DMS153 treated with DMSO at 0.1 percent for 48 hours (cell line): ENCODE data around the gene KLHL11.
"Not testable (repeated sequence)": the region's sequence is repeated elsewhere in the genome, so short reads cannot be mapped to it uniquely, and the experiment has no call there.

ENCODE experiments used
- DNase-seq: peaks from one replicate; lab custom pipeline; 2025; ENCODE audit not compliant: unreplicated experiment; lab: John Stamatoyannopoulos, UW

KLHL11 gene

DNA sequence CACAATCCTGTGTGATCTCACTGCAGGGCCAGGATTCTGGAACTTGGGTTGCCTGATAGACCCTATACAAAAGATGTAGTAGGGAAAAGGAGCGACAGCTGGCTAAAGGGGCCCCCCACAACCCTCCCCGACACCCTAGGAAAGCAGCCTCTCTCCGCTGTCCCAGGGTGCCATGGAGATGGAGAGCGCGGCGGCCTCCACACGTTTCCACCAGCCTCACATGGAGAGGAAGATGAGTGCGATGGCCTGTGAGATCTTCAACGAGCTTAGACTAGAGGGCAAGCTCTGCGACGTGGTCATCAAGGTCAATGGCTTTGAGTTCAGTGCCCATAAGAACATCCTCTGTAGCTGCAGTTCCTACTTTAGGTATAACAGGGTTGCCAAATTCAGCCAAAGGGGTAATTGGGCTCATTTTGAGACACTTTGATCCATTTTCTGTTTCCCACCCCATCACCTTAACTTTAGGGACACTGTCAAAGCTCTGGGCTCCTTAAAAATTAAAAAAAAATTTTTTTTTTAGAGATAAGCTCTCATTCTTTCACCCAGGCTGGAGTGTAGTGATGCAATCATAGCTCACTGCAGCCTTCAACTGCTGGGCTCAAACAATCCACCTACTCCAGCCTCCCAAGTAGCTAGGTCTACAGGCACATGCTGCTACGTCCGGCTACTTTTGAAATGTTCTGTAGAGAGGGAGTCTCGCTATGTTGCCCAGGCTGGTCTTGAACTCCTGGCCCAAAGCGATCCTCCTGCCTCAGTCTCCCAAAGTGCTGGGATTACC is 27.3 kb downstream of the KLHL11 start, which contains the start of gene KLHL10:
KLHL10 (plus strand) TSS at position 65 of the 778 bp plus-strand sequence; CDS start at position 173, 108 bp downstream.
- DNase-seq, result no peak

DNA sequence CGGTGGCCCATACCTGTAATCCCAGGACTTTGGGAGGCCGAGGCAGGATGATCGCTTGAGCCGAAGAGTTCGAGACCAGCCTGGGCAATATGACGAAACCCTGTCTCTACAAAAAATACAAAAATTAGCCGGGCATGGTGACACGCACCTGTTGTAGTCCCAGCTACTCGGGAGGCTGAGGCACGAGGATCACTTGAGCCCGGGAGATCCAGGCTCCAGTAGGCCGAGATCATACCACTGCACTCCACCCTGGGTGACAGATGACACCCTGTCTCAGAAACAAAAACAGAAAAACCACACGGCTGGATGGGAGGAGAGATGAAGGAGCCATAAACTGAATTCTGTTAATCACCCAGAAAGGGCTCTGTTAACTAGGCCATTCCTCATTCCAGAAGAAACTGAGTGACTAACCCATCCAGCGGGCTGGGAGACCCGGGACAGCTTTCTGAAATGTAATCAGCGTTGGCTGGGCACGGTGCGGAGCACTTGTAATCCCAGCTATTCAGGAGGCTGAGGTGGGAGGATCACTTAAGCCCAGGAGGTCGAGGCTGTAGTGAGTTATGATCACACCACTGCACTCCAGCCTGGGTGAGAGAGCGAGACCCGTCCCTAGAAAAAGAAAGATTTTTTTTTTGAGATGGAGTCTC is 28.6 kb downstream of the KLHL11 start:
- DNase-seq, result no peak

DNA sequence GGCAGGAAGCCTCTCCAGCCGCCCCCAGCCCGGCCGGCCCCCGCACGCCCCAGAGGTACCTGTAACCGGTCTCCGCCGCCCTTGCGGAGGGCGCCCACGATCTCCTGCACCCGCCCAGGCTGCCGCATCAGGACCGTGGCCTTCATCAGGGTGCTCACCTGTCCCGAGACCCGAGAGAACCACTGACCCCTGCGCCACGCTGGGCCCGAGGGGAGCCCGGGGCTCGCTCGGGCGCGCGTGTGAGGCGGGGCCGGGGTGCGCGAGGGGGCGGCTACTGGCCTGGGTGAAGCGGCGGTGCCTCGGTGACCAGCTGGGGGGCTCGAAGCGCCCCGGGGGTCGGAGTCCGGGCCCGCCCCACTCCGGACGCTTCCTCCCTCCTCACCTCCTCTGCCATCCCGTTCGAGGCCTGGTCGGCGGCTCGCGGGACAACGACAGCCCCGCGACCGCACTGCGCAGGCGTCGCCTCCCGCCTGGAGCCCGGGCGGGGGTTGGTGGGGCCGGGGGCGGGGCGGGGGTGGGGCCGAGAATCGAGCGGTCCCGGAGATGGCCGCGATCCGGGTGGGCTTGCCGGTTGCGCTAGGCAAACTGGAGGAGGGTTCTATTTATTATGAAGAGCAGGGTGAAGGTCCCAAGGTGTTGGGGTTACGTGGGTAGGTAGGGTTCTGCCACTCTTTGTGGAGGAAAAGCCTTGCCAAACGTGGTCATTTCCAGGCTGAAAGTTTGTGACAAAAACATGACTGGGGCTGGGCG is 29.2 kb downstream of the KLHL11 start, which contains the start of gene NT5C3B:
NT5C3B (minus strand) TSS at position 433 of the 750 bp plus-strand sequence; CDS start at position 394, 39 bp downstream.
- no peak for DNase-seq

DNA sequence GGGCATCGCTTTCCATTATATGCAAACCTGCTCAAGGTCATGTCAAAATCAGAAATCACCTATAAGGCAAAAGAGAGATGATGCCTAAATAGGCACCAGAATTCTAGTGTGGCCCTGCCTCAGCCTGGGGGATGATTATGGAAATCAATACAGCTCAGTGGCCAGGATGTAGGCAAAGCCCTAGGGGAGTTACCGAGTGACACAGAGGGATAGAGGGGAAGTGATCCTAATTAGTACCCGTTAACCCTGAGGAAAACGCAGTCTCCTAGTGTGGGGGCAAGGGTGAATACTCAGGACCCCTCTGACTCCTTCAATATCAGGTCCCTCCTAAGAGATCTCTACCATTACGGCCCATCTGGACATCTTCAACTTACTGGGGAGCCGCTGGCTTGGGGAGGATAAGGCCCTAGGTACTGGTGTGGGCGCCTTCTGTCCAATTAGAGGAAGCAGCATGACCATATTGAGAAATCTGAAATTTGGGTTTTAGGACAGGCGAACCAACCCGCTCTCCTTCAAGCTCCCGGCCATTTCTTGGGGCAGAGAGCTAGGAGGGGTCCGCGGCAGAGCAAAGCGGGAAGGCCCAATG is 29.9 kb downstream of the KLHL11 start:
- DNase-seq, result no peak

DNA sequence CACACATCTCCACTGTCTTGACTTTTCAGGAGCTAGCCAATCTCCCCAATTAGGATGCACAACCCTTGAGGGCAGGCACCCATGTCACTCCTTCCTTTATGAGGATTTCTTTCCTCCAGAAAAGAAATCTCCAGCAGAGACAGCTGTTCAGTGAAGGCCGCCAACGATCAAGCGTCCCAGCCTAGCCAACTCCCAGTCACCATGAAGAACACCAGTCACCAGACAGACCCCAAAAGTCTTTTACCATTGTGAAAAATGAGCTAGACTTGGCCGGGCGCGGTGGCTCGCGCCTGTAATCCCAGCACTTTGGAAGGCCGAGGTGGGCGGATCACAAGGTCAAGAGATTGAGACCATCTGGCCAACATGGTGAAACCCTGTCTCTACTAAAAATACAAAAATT is 35.3 kb downstream of the KLHL11 start:
- not testable (repeated sequence) for DNase-seq

DNA sequence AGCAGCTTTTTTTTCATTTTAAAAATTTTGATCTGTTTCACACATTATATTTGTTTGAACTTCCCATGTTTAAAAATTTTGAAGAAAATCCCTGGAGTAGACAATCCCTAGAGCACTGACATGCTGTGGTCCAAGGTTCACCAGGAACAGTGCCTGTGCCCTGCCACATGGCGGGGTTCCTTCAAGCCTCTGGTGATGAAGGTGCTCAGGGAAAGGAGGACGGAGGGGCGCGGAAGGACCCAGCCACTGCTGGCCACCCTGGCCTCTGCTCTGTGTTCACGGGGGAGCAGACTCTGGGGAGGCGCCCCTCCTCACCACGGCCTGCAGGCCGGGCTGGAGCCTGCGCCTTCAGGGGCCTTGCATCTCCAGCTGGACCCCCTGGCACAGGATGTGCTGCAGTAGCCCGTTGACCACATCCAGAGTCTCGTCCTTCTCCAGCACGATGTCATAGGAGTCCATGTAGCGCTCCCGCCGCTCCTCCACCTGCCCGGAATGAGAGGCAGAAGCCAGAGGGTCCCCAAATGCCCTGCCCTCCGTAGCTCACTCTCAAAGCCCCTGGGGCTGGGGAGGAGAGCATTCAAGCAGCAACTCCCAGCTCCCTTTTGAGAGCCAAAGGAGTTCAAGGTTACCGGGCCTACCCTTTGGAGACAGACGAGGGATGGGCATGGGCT is 39.9 kb downstream of the KLHL11 start:
- no peak for DNase-seq

DNA sequence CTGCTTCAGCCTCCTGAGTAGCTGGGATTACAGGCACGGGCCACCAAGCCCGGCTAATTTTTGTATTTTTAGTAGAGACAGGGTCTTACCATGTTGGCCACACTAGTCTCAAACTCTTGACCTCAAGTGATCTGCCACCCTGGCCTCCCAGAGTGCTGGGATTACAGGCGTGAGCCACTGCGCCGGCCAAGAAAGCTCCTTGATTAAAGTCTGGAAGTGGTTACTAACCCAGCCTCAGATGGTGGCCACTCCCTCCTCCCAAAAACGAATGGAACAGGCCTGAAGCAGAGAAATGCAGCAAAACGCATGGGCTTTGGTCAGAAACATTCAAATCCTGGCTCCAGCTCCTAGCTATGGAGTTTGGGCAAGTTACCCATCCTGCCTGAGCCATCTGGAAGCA is 41.1 kb downstream of the KLHL11 start:
- DNase-seq, result no peak

DNA sequence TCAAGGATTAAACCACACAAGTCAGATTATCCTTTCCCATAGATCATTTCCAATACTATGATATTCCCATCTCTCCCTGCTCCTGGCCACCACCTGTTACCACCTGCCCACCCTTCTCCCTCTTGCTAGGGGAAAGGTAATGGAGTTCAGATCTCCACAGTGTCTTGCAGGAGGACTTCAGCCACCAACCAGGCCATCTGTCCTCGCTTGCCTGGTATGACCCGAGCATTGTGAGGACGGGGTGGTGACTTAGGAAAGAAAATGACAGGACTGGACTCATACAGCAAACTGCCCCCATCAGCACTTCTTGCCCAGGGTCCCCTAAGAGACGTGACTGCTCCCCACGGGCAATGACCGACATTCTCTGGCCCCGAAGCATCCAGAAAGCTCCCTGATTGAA is 41.6 kb downstream of the KLHL11 start:
- DNase-seq, result no peak

DNA sequence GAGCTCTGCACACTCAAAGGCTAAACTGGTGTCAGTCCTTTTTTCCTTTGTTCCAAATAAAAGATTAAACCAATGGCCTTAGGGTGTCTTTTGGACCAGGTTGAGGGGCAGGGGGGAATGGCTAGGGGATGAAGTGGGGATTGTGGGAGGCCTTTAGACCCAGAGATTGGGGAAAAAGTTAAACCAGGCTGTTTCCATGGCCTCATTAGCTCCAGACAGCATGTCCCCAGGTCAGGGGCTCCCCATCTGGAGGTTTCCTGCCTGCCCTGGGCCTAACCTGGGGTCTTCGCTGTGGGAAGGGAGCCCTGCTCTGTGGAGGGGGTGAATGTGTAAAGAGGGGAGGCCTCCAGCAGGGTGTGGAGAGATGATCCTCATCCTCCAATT is 42.1 kb downstream of the KLHL11 start:
- DNase-seq, result no peak

DNA sequence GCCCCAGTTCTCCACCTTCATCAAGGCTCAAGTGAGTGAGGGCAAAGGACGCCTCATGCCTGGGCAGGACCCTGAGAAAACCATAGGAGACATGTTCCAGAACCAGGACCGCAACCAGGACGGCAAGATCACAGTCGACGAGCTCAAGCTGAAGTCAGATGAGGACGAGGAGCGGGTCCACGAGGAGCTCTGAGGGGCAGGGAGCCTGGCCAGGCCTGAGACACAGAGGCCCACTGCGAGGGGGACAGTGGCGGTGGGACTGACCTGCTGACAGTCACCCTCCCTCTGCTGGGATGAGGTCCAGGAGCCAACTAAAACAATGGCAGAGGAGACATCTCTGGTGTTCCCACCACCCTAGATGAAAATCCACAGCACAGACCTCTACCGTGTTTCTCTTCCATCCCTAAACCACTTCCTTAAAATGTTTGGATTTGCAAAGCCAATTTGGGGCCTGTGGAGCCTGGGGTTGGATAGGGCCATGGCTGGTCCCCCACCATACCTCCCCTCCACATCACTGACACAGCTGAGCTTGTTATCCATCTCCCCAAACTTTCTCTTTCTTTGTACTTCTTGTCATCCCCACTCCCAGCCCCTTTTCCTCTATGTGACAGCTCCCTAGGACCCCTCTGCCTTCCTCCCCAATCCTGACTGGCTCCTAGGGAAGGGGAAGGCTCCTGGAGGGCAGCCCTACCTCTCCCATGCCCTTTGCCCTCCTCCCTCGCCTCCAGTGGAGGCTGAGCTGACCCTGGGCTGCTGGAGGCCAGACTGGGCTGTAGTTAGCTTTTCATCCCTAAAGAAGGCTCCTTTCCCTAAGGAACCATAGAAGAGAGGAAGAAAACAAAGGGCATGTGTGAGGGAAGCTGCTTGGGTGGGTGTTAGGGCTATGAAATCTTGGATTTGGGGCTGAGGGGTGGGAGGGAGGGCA is 42.7 kb downstream of the KLHL11 start:
- no peak for DNase-seq

DNA sequence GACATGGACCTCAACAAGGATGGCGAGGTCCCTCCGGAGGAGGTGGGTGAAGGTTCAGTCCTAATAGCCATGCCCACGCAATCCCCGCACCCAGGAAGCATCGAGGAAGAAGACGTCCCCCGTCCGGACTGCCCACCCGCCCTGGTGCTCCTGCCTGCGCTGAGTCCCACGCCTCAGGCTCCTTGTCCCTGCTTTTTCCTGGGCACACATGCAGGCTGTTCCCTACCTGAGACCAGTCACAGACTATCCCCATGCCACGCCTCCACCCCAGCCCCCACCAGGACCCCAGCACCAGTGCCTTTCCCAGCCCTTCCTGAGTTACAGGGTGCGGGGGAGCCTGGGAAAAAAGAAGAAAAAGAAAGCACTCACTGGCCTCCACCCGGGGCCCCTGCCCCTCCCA is 43.4 kb downstream of the KLHL11 start:
- DNase-seq, result no peak

DNA sequence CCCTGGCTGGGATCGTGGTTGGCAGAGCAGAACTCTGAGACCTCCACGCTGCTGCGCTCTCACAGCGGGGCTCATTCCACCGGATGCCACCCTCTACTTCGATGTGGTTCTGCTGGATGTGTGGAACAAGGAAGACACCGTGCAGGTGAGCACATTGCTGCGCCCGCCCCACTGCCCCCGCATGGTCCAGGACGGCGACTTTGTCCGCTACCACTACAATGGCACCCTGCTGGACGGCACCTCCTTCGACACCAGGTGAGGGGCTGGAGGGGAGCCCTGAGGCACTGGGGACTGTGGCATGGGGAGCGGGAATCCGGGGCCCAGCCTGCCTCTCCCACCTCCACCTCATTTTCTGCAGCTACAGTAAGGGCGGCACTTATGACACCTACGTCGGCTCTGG is 47.2 kb downstream of the KLHL11 start:
- DNase-seq, result no peak

DNA sequence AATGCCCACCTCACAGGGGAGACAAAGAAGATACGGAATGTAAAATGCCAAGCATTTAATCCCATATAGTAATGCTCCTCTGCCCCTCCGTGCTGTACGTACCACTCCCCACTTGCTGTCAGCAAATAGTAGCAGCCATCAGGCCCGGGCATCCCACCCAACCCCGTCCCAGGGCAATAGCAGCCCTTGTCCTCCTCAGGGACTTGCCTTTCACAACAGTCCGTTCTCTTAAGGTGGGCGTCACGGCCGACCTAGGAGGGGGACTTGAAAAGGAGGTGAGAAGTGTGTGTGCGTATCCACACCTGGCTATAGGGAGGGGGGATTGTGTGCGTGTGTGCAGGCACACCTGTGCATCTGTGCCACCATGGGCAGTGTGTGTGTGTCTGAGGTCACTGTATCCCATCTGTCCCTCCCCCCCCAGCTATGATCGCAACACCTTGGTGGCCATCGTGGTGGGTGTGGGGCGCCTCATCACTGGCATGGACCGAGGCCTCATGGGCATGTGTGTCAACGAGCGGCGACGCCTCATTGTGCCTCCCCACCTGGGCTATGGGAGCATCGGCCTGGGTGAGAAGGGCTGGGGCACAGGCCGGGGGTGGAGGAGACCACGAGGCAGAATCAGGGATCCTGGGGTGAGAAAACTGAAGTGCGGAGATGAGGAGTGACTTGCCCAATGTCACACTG is 48.4 kb downstream of the KLHL11 start:
- DNase-seq, result no peak

DNA sequence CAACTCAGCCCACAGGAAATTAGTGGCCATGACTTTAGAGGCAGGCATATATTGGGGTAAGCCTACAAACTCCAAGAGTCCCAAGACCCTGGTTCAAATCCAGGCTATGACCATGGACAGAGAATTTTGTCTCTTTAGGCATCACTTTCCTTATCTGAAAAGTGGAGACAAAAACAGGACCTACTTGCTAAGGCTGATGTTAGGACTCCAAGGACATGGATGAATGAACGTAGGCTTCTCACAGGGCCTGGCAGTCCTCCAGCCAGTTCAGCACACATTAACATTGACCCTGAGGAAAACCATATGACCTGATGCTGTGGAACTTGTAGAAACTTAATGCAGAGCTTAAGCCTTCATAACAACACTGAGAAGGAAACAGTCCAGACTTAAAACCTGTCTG is 51.0 kb downstream of the KLHL11 start:
- no peak for DNase-seq

DNA sequence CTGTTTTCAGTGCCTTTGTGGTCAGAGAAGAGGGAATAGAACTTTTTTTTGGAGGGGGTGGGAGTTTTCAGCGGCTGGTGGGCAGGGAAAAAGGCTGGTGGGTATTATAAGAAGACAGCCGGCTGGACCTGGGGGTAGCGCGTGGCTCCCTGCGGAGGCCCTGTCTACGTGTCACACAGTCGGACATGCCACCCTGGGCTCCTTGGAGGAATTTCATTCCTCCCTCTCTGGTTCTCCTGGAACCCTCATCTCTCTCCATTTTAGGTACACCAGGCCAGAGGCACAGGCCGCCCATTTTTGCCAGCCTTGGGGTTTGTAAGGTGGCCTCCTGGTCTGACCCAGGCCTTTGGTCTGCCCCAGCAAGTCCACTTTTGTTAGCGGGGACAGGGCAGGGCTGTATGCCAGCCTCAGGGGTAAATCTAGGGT is 51.5 kb downstream of the KLHL11 start:
- no peak for DNase-seq

DNA sequence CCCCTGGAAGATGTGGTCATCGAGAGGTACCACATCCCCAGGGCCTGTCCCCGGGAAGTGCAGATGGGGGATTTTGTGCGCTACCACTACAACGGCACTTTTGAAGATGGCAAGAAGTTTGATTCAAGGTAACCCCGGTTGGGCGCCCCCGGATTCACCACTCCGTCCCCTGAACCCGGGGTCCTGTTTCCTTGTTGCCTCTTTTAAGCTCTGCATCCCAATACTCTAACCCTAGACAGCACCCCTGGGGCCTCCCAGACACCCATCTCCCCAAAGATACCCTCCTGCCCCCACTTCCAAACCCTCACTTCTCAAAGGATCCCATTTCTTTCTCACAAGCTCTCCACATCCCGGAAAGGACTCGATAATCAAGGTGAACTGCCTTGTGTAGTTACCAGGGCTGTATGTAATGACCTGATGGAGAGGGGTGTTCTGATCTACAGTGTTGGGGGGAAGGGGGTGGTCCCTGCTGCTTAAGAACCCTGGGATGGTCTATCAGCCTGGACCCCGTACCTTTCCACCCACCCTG is 52.0 kb downstream of the KLHL11 start:
- no peak for DNase-seq

DNA sequence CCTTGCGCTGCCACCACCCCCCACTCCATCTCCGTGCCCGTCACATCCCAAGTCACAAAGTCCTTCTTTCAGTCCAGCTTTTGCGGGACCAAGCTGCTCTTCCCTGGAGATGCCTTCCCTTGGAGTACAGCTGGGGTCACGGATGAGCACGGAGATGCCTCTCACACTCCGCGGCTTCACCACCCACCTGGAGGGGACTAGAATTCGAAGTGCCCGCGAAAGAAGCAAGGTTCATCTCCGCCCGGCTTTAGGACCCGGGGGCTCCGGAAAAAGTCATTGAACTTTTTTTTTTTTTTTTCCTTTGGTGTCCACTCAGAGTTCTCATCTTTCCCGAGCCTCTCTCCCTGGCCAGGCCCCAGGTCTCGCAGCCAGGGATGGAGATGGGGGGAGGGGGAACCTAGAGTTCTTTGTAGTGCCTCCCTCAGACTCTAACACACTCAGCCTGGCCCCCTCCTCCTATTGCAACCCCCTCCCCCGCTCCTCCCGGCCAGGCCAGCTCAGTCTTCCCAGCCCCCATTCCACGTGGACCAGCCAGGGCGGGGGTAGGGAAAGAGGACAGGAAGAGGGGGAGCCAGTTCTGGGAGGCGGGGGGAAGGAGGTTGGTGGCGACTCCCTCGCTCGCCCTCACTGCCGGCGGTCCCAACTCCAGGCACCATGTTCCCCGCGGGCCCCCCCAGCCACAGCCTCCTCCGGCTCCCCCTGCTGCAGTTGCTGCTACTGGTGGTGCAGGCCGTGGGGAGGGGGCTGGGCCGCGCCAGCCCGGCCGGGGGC is 52.7 kb downstream of the KLHL11 start, which contains the start of gene FKBP10:
FKBP10 (plus strand) TSS at position 624 of the 771 bp plus-strand sequence; CDS start at position 655, 31 bp downstream.
- DNase-seq, result no peak
